ENCODE results near the gene SPSB4.

DNA sequence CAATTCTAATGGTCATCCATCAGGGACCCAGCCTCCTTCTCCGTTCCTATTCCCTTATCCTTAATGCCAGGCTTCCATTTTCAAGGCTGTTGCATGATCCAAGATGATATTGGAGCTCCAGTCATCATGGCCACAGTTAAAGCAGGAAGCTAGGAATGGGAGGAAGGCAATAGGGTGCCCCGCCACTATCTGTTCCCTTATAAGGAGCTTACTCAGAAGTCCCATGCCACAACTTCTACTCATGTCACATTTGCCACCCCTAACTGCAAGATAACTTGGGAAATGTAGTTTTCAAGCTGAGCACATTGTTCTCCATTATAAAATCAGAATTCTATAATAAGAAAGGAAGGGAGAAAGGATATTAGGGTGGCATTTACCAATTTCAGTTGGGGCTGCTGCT is 38.6 kb upstream of the SPSB4 start:
- TF ChIP-seq, protein P1, sequence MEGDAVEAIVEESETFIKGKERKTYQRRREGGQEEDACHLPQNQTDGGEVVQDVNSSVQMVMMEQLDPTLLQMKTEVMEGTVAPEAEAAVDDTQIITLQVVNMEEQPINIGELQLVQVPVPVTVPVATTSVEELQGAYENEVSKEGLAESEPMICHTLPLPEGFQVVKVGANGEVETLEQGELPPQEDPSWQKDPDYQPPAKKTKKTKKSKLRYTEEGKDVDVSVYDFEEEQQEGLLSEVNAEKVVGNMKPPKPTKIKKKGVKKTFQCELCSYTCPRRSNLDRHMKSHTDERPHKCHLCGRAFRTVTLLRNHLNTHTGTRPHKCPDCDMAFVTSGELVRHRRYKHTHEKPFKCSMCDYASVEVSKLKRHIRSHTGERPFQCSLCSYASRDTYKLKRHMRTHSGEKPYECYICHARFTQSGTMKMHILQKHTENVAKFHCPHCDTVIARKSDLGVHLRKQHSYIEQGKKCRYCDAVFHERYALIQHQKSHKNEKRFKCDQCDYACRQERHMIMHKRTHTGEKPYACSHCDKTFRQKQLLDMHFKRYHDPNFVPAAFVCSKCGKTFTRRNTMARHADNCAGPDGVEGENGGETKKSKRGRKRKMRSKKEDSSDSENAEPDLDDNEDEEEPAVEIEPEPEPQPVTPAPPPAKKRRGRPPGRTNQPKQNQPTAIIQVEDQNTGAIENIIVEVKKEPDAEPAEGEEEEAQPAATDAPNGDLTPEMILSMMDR (IDR thresholded peaks at IDR 0.05 in 8 of 11, conservative IDR thresholded peaks at IDR 0.05 in 3 of 11), result no peak
- no peak for TF ChIP-seq POLR2A (IDR thresholded peaks at IDR 0.05)
